SK-N-SH treated with all-trans-retinoic acid at 6 μM for 48 hours (cell line): ENCODE results near the gene SPDL1.

Experiments
- ESRRG ChIP-seq: fragments of 250-450 bp; sonication (Bioruptor Pico); IDR thresholded peaks from 2 replicates; pipeline ENCODE4 v1.6.1; 2021; ENCODE audit warnings: mild to moderate bottlenecking
- OSR1 ChIP-seq: fragments of 250-450 bp; sonication (Bioruptor Pico); IDR thresholded peaks from 2 replicates; pipeline ENCODE4 v1.8.0; 2022; ENCODE audit warnings: moderate library complexity, mild to moderate bottlenecking, inconsistent platforms
- RARB ChIP-seq: fragments of 250-450 bp; sonication (Bioruptor Pico); IDR thresholded peaks from 2 replicates; pipeline ENCODE4 v1.8.0; 2021; ENCODE audit warnings: mild to moderate bottlenecking, moderate library complexity
- TCF4 ChIP-seq: fragments of 250-450 bp; sonication (Bioruptor Pico); IDR thresholded peaks from 2 replicates; pipeline ENCODE4 v1.8.0; 2021; ENCODE audit warnings: mild to moderate bottlenecking, moderate library complexity, borderline replicate concordance
- ZC3H10 ChIP-seq: fragments of 250-450 bp; sonication (Bioruptor Pico); IDR thresholded peaks from 2 replicates; pipeline ENCODE4 v1.5.1; 2021; ENCODE audit warnings: mild to moderate bottlenecking, moderate library complexity
- ZFP30 ChIP-seq: fragments of 450-650 bp; formaldehyde crosslinking; IDR thresholded peaks from 2 replicates; pipeline ENCODE4 v1.5.0; 2022; ENCODE audit warnings: mild to moderate bottlenecking, moderate library complexity
- TF ChIP-seq, protein P1 (sequence below): fragments of 250-450 bp; sonication (Bioruptor Pico); IDR thresholded peaks from 2 replicates; pipeline ENCODE4 v1.8.0; 2020; ENCODE audit warnings: mild to moderate bottlenecking, moderate library complexity, borderline replicate concordance

DNA sequence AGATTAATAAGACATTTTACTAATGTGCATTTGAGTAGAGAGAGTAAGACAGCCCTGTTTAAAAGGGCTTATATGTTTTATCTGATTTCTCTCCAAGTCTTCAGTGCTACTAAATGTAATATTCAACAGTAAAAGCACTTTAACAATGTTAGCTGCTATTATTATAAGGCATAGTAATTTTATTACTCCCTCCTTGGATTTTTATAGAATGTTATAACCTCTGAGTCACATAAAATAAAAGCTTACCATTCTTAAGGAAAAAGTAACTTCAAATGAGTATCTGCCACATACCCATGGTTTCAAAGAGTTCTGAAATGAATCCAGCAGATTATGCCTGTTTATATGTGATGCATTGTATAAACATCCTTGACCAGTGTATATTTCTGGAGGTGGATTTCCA, 19.0 kb downstream of the SPDL1 start:
- TF ChIP-seq ZC3H10 (peak; percentile 84), RARB (CRISPR knock-in tag) (no peak), ZFP30 (CRISPR knock-in tag) (no peak), ESRRG (CRISPR knock-in tag) (0 out of 2 replicates have a peak, but pooled peaks have one; percentile 32), TCF4 (CRISPR knock-in tag) (no peak), OSR1 (no peak)
- TF ChIP-seq, protein P1, sequence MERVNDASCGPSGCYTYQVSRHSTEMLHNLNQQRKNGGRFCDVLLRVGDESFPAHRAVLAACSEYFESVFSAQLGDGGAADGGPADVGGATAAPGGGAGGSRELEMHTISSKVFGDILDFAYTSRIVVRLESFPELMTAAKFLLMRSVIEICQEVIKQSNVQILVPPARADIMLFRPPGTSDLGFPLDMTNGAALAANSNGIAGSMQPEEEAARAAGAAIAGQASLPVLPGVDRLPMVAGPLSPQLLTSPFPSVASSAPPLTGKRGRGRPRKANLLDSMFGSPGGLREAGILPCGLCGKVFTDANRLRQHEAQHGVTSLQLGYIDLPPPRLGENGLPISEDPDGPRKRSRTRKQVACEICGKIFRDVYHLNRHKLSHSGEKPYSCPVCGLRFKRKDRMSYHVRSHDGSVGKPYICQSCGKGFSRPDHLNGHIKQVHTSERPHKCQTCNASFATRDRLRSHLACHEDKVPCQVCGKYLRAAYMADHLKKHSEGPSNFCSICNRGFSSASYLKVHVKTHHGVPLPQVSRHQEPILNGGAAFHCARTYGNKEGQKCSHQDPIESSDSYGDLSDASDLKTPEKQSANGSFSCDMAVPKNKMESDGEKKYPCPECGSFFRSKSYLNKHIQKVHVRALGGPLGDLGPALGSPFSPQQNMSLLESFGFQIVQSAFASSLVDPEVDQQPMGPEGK (CRISPR knock-in tag) = peak; percentile 89; the same call in 1 of the 2 replicates
